HG02870 (cell line): ENCODE measurements around the gene RAPGEFL1.
A peak's percentile ranks its signal among the peaks of the same experiment; 100 is the strongest.
"Not testable (repeated sequence)": the region's sequence is repeated elsewhere in the genome, so short reads cannot be mapped to it uniquely, and the experiment has no call there.

Source experiments
- ATAC-seq: cut with Tn5 transposase; IDR thresholded peaks from one replicate; pipeline ENCODE4 v1.9.1; 2021; ENCODE audit warnings: mild to moderate bottlenecking, moderate library complexity; ENCODE audit not compliant: unreplicated experiment

RAPGEFL1 gene

GRCh38 chr17:40206193-40206592 lies 28.9 kb downstream of the RAPGEFL1 start:
- not testable (repeated sequence) for ATAC-seq

- ATAC-seq, result no peak
These were observed 32.3 kb downstream of the RAPGEFL1 start for GRCh38 chr17:40209404-40210093.

DNA sequence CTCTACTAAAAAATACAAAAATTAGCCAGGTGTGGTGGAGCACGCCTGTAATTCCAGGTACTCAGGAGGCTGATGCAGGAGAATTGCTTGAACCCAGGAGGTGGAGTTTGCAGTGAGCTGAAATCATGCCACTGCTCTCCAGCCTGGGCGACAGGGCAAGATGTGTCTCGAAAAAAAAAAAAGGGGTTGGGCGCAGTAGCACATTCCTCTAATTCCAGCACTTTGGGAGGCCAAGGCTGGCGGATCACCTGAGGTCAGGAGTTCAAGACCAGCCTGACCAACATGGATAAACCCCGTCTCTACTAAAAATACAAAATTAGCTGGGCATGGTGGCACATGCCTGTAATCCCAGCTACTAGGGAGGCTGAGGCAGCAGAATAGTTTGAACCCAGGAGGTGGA lies 36.6 kb downstream of the RAPGEFL1 start:
- ATAC-seq, result not testable (repeated sequence)

DNA sequence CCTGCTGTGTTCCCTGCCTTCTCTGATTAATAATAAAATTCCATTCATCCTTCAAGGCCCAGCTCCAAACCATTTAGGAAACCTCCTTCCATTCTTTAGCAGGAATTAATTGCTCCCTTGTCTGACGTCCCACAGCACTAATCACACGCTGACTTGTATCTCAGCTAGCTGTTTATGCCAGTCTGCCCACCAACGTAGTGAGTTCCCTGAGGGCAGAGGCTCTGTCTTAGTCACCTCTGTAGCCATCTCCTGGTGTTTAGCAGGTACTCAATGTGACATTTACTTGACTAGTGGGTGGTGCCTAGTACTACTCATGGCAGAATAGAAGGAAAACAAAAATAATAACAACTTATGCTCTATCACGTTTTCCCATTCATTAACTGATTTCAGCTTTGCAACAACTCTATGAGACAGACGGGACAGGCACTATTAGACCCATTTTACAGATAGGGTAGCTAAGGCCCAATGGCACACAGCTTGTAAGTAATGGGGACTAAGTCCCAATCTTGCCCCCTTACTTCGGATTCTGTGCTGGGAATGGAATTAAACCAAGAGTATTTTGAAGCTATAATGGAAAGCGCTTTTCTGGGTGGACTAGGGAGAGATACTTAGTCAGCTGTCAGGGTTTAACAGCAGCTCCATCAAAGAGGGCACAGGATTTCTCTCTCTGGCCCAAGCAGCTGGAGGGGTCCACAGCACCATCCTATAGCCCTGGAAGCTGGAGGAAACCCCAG lies 40.9 kb downstream of the RAPGEFL1 start:
- ATAC-seq, result no peak

- ATAC-seq, result peak; percentile 80
These were observed 41.7 kb downstream of the RAPGEFL1 start, which contains the start of gene WIPF2 for GRCh38 chr17:40218740-40219593. Gene WIPF2, plus strand, starts transcription at chr17:40219304. Its CDS starts 37,156 bp downstream, at chr17:40256460.

- ATAC-seq, result no peak
These were observed 42.5 kb downstream of the RAPGEFL1 start for GRCh38 chr17:40219594-40220338.

DNA sequence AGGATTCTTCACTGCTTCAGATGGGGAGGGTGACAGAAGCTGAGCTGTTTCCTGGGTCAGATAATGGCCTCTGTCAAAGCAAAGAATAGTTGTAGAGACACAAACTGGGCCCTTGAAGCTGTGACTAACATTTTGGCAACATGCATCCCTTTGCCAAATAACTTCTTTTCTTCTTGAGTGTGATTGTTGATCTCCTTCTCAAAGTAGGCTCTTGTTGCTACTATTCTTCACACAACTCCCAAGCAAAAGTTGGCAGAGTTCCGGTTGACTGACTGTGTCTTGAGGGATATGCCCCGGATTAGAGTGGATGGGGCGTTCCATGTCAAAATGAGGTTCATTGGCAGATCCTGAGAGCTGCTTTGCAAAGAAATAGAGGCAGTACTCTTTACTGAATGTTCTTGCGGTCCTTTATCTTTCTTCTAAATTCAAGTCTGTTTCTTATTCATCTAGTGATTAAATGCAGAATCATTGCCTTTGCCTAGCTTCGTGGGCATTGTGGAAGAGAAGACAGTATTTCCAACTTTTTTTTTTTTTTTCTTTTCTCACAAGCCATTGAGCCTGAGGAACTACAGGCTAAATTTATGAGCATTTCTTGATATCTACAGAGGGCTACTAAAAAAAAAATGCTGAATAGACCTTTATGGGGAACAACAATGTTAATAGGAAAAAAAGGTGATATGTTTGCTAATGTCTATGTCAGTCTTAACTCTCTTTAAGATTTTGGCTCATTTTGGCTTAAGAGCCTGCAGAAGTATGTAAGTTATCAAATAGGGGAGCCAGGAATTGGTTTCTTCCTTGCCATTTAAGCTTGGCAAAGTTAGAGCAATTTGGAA lies 47.7 kb downstream of the RAPGEFL1 start:
- no peak for ATAC-seq

GRCh38 chr17:40229146-40229545 lies 51.9 kb downstream of the RAPGEFL1 start:
- ATAC-seq, result not testable (repeated sequence)

- no peak for ATAC-seq
These were observed 53.4 kb downstream of the RAPGEFL1 start for GRCh38 chr17:40230670-40231069.

- not testable (repeated sequence) for ATAC-seq
These were observed 54.7 kb downstream of the RAPGEFL1 start for GRCh38 chr17:40231928-40232327.

GRCh38 chr17:40241252-40241834 lies 64.1 kb downstream of the RAPGEFL1 start:
- ATAC-seq, result no peak

DNA sequence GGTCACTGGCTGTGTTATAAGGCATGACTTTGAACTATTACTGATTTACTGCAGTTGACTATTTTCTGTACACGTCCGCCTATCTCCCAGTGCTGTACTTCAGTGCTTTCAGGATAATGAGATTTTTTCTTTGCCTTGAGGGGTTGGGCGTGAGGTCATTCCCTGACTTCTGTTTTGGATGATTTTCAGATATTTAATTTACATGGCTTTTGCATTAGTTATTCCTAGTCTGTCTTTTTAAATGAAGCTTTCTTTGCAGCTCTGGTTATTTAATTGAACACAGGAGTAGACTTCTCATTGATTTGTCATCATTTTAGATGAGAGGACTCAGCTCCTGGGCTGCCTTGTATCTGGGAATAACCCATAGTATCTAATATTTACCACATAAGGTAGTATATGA lies 65.5 kb downstream of the RAPGEFL1 start:
- ATAC-seq, result no peak

GRCh38 chr17:40243761-40244160 lies 66.5 kb downstream of the RAPGEFL1 start:
- ATAC-seq, result no peak

DNA sequence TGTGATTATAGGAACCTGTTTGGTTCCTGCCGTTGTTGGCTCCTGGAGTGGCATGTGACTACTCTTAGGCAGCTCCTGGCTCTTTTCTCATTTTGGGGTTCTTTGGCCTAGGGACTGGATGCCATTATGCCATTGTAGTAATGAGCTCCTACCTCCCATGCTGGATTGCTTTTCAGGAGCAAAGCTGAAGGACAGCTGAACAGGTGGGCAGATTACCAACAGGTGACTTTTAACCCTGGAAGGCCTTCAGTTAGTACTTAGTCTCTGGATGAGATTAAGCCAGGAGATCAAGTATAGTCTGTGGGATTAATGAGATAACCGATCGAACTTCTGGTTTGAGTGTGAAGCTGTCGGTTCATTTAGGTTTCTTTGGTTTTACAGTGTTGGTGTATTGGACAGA lies 67.0 kb downstream of the RAPGEFL1 start:
- ATAC-seq, result no peak
